NCI-H1930 (cell line): ENCODE data around the gene BCAR3.

ENCODE experiments used
- DNase-seq, 2 experiments: peaks; one replicate each; lab custom pipeline; 2025; lab: John Stamatoyannopoulos, UW

The BCAR3 gene

DNA sequence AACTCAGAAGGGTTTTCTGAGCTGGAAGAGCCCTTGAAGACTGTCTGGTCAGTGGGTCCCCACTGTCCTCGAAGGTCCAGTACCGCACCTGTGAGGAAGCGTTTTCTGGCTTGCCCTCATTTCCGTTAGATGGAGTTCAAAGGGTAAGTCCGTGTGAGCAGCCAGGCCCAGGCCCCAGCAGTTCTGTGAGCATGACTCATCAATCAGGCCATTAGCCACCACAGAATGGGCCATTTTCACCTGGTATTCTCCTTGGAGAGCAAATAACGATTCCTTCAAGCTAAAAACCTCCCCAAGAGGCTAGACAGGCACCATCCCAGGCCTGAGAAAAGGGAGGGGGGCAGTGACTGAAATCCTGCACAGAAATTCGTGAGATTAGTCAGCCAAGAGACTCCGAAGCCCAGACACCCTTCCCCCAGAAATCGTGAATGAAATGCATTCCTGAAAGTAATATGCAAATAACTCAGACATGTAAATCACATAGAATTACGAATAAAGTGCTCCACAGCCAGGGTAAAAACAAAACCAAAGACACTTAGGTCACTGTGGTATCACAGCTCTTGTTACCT, 66.0 kb downstream of the BCAR3 start:
- DNase-seq, result no peak

DNA sequence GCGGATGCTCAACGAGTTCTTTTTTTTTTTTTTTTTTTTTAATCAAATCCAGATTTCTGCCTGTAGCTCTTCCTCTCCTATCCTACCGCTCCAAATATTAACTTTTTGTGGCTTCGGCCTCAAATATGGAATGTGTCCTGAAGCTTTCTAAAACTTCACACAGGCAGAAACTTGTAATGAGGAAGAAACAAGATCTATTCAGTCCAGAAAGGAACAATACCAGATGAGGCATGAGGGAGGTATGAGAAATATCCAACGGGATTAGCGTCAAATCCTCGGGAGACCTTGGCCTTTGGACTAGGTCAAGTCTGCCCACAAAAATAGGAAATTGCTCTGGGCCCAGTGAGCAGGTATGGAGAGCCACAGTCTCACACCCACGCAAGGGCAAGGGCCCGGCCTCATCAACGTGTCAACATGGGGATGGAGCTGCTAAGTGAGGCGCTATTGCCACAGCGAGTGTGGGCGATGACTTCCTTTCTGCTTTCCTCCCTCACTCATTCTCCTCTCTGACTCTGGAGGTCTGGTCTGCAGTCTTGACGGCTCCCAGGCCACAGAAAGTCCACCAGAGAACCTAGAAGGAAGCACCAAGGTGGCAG, 66.6 kb downstream of the BCAR3 start:
- no peak for DNase-seq

DNA sequence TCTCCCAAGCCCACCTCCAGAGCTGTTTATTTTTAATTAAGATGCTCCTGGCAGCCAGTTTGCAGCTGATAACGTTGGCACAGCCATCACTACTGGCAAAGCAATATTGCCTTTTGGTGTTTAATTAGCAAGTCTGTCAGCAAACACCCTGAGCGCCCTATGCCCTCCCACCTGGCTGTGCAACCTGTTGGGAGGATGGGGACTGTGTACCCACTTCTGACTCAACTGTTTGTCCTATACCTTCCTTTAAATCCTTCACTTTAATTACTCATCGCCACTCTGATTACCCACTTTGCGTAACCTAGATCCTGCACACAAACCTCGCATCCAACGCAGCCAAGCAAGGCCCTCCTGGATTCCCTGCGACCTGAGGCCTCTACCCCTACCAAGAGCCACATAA, 67.1 kb downstream of the BCAR3 start:
- DNase-seq, result no peak

DNA sequence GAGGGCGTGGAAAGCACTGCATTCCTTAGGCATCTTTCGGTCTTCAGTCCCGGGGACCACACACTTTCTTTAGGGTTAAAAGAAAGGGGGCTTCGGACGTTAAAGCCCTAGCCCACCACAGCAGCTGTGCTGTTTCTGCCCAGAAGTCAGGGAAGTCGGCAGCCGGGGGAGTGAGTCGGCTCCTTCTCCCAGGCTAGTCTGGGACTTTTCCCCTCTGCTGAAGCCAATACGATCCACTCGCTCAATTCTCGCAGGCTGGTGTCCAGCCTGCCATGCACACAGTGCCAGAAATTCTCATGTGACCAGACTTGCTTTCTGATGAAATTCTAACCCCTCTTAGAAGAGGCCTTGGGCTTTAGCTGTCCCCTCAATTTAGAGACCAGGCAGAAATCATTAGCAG, 67.7 kb downstream of the BCAR3 start:
- DNase-seq, result no peak

DNA sequence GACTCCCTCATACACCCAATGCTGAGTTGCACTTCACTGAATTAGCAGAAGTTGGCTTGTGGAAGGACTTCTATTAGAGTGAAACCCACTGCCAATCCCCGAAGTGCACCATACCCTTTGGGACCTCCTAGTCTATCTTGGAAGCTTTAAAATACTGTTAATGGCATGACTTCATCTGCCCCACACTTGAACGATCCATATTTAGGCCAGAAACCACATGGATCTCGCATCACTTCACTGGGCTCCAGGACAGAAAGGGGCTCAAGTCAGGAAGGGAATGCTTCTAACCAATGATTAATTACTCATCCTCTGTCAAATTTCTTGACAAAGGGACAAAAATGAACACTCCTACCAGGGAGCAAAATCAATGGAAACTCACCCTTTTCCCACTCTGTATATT, 69.1 kb downstream of the BCAR3 start:
- no peak for DNase-seq

DNA sequence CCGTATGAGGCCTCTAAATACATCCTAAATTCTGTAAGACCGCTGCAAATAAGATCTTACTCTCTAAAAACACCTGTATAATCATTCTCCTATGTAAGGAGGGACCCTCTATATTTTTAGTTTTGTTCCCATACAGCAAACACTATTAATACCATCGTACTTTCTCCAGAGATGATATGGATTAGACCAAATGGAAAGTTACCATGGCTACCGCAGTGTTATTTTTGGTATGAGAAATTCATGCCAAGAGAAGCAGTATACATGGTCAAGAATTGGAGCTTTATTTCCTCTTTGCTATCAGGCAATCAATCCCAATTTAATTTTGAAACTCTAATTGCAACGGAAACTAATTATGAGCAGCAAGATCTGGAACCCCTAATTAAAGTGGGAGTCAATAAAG, 70.0 kb downstream of the BCAR3 start:
- DNase-seq, result no peak

DNA sequence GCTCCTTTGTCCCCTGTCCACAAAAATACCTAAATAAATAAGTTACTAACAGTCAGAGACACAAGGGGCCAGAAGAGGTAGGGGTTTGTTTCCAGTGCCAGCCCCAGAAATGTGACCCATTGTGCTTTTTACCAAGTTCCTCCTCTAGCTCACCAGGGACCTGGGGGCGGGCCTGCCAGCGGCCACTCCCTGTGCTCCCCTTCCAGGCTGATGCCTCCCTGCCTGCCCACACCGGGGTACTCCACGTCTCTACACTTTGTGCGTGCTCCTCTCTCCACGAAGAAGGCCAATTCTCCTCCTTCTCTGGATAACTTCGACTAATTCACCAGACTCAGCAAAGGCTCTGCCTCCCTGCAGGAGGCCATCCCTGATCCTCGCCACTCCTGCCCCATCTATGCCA, 72.1 kb downstream of the BCAR3 start:
- DNase-seq, result no peak

DNA sequence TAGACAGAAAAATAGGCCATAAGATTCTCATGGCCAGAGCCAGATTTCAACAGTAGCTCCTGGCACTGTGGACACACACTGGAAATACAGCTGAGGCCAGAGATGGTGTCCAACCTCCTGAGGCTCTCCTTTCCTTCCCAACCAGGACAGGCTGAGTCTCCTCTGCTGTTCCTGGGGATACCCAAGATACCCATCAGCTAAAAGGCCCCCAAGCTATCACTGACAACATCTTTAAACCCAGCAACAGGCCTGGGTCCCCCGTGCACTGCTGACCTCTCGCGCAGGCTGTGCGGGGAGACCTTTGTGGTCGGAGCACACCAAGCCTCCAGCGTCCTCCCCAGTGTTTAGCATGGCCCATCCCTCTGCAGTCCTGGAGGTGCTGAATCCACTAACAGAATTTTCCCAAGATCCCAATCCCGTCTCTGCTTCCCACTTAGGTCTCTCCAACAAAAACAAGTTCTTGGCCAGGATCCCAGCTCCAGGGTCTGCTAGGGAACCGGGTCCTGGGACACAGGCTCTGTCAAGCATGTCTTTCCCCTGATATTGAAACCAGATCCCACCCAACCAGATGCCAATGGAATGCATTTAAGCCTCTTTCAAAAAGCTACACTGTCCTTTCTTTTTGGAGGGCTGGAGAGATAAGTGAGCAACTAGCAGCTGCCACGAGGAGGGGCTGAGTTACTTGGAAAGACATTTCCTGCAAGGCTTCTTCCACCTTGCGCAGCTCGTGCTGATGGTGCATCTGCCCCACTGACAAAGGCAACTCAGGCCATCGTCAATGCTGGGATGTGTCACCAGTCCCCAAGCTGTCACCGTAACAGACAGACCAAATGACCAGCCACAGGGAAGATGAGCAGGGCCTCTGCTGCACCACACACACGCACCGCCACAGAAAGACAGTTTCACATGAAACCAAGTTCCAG, 73.2 kb downstream of the BCAR3 start:
- no peak for DNase-seq

DNA sequence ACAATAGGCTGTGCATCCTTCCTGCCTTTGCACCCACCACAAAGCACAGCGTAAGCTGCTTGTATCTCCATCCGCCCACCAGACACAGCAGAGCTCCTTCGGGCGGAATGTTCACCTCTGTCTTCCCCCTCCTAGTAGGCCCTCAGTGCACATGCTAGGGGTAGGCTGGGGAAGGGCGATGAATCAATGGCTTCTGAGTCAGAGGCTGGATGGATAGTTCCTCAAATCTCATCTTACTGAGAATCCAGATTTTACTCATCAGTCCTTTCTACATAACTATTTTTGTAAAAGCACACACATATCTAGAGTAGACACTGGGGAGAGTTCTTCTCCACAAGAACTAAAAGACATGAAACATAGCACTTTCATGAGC, 73.8 kb downstream of the BCAR3 start:
- no peak for DNase-seq

DNA sequence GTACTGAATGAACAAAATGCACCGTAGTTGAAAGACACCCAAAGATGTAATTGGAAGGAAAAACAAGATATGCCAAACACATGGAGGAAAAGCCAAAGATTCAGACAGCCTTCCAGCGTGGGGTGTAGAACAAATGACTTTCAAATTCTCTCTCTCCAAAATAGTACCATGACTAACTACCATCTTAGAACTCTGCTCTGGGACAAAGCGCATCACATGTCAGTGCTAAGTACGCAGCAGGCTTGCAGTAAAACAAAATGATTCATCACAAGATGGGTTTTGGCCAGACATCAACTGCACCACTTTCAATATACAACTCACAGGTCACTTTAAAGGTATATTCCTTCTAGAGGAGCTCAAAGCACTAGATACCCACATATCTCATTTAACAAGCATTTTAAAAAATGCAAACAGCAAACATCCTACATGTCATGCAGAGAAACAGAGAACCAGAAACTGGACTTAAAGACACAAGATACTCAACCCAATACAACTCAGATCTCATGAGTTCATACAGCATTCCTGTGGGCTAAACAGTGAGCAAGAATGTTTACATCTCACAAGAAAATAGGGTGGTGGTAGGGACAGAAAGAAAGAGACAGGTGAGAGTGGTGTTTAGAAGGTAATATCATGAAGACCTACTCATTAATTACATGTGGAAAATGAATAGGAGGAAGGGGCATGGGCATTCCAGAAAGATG, 75.7 kb downstream of the BCAR3 start:
- no peak for DNase-seq

DNA sequence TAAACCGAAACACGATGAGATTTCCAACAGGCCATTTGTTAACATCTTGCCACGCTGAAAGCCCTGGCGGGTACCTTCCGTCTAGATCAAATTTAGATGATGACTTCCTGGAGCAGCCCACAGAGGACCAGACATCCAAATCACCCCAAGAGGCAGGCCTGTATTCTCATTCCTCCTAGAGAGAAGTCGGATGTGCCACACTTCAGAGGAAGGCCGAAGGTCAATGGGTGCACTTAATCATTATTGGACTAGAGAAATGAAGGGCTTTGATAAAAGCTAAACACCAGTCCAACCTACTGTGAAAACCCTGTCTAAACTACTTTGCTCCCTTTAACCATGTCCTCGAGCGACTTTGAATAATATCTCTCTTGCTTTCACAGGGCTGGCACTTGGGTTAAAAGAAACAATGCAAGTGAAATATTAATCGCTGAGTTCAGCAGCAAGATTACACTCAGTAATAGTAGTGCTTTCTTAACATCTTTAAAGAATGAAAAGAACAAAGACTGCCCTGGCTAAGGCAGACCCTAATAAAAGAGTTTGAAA, 76.5 kb downstream of the BCAR3 start:
- no peak for DNase-seq

DNA sequence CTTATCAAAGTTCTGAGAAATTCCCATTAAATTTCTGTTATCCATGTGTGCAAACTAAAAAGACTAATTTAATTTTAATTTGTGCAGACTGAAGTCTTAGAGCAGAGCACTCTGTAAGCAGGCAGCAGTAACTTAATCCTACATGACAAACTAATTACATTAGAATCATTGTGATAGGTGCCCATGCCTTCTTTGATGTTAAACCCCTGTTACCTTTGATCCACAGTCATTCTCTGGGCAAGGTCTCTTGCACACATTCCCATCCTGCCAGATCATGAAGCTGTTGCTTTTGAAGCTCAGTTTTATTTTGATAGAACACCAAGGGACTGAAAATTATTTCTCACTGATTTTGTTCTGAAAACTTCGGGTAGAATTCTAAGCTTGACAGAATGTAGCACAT, 77.2 kb downstream of the BCAR3 start:
- no peak for DNase-seq

DNA sequence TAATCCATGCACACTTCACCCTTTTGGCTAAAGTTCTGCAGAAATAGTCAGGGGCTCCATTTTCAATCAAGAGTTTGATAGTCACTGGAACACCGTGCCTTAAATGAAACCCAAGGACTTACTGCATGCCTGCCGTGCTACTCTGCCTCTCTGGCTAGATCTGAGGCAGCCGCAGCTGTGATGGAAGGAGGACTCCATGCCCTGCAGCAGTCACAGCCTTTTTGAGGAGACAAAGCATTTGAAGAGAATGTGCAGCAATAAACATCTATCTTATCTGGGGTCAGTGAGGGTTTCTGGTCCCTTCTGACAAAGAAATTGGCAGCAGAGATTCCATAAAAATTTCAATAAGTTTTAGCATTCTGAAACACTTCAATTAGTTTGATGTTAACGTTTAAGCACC, 78.0 kb downstream of the BCAR3 start:
- DNase-seq, result no peak

DNA sequence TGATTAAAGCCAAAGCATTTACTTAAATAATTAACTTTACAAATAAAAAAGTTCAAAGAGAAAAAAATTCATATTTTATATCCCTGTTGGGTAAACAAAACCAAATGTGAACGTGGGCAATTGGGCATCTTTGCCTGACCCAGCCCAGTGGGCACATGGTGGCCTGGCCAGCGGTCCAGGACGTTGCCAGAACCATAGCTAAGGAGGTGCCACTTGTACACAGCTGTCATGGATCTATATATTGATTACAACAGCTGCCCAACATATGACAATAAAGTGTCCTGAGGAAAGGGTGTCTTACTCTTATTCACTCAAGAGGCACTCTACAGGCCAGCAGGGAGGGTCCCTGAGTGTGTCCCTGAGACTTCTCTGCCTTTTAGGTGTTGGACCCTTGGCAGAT, 78.5 kb downstream of the BCAR3 start:
- no peak for DNase-seq

DNA sequence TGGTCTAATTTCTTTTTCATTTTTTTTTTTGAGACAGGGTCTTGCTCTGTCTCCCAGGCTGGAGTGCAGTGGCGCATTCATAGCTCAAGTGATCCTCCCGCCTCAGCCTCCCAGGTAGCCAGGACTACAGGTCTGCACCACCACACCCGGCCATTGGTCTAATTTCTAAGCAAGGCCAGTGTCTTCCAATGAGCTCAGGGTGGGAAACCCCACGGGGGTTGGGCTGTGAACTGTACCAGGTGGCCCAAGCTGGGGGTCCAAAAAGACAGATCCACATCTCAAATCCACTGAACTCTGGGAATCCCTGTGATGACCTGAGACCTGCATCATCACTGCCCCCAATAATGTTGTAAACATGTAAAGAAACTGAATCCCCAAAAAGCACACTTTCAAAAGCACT, 79.5 kb downstream of the BCAR3 start:
- no peak for DNase-seq

DNA sequence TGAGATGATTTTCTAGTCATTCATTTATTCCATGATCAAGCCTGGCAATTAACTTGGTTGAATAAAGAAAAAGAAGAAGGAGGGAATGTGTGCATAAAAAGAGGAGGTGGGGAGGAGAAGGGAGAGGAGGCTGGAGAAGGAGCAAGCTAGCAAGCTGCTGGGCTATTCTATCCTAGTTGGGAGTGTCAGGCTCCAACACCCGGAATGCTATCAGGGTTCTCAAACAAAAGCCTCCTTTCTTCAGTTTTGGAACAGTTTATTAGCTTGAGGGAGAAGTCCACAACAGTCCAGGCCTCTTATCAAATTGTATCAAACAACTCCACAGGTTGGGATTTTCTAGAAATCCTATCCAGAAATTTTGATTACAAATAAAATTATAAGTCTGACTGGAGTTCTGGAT, 80.0 kb downstream of the BCAR3 start:
- no peak for DNase-seq

DNA sequence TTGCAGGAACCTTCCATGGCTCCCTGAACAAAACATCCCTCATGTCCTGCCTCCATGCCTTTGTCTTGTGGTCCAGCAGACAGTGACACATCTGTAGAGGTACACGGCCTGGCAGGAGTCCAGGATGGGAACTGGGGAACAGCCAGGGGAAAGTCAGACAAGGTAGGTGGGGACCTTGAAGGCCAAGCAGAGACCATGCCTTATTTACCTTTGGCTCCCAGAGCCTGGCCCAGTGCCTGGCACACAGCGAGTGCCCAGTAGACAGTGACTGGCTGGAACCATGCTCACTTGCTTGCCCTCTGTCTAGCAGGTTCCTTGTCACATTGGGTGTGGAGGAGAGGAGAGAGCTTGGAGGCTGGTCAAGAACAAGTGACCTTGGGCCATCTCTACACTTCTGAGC, 81.0 kb downstream of the BCAR3 start:
- DNase-seq, result no peak

DNA sequence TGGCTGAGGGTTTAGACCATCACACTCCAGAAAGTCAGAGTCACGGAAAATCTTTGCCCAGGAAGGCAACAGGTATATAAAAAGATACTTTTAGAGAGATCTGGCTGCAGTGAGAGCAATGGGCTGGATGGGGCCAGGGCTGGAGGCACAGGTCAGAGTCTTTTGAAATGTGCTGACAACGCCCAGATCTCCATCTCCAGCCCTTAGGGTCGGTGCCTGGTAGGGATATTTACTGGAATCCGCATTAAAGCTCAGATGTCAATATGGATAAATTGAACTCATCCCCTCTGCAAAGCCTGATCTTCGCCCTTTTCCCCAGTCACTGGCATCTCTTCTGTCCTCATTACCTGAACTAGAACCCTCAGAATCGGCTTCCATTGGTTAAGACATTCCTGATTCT, 82.2 kb downstream of the BCAR3 start:
- DNase-seq, result no peak

DNA sequence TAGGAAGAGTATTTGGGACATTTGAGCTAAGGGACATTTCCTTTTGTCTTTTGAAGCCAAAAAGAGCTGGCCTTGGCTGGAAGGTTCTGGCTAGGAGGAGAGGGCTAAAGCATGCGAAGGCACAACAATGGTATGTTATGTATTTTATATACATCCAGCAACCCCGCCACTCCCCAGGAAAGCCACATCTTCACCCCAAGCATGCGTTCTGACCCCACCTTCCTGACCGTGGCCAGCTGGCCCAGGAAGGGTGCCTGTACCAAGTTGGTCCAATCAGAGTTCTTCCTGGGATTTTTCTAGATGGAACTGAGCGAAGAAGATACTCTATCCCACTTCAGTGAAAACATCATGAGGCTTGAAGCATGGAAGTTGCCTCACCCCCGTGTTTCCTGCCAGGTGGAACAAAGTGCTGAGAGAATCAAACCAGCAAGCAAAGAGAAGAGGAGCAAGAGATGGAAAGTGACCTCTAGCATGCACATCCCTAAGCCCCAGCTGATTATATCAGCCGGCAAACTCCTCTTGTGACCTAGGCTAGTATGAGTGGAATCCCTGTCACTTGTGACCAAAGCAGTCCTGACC, 82.7 kb downstream of the BCAR3 start:
- DNase-seq, result no peak

DNA sequence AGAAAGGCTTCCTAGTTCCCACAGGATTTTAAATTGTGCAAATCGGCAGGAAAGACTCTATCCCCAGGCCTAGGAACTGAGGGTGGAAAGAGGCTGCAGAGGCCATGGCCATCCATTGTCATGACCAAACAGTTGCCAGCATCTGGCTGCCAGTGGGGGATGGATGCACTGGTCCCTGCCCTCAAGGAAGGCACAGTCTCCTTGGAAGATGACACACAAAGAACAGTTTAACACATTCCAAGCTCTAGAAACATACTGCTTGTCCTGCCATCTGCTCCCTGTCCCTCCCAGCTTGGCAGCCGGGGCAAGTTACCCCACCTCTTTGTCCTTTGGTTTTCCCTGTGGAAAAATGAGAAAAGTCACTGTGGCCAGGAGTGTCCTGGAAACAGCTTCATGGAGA, 83.2 kb downstream of the BCAR3 start:
- no peak for DNase-seq

DNA sequence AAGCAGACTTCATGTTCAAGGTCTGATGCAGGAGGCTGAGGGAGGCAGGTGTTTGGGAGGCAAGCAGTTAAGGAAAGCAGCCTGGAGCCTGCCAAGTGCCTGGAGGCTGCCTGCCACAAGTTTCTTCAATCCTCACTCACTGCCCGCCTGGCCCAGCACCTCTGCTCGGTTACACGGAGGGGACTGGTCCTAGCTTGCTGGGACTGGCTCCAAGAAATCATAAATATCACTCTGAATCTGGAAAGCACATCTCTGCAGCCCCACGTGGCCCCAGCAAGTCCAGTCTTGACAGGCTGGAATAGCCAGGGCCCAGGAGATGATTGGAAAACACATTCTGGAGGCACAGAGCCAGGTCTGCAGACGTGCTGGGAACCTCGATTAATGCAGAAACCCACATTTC, 83.9 kb downstream of the BCAR3 start:
- no peak for DNase-seq
